GM12892 (cell line): ENCODE results near the gene RPS14.
A peak's percentile ranks its signal among the peaks of the same experiment; 100 is the strongest.

Experiments used
- DNase-seq: peaks from one replicate; pipeline ENCODE4 v3.0.0; 2011; ENCODE audit not compliant: insufficient read length
- FAIRE-seq: peaks from 2 replicates; lab custom pipeline; 2011; peaks lifted over from hg19 to GRCh38; lab: Jason Lieb, UNC
- POLR2A ChIP-seq: IDR thresholded peaks from 2 replicates; pipeline ENCODE4 v1.6.1; 2011; ENCODE audit warnings: low read depth, low read length, control low read depth
- POLR2AphosphoS5 ChIP-seq: IDR thresholded peaks from 2 replicates; pipeline ENCODE4 v1.6.1; 2011; ENCODE audit warnings: low read depth, low read length, control low read depth
- TAF1 ChIP-seq: IDR thresholded peaks from 2 replicates; pipeline ENCODE4 v1.6.1; 2011; ENCODE audit warnings: low read depth, mild to moderate bottlenecking, control low read depth, low read length, borderline replicate concordance

RPS14 gene

DNA sequence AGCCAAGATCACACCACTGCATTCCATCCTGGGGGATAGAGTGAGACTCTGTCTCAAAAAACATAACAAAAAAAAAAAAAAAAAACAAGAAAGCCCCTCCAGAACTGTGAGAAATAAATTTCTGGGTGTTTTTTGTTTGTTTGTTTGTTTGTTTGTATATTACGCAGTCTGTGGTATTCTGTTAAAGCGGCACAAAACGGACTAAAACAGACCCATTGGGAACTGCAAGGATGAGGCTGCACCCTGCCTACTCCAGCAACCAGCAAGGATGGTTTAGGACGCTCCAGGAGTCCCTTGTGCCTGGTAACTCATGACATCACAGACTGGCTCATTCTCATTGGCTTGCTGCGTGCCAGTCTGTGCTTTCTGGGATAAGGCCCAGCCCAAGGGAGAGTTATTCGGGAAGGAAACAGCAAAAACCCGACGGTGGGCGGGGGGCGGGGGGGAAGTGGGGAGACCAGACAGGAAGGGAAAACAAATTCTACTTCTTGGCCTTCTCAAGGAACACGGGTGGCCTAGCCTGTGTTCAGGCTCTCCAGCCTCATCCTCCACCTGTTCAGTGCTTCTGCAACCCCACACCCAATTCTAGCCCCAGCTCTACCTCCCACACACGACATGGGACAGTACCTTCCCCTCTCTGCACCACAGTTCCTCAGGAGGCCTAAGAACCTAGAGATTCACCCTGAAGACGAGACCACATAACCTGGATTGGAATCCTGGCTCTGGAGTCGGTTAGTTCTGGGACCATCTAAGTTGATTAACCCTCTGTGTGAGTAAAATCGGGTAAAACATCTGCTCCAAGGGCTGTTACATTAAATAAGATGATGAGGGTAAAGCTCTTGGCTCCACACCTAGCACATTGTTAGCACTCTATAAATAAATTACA, 39.7 kb downstream of the RPS14 start:
- peak; percentile 93 for FAIRE-seq
- DNase-seq = no peak
- TF ChIP-seq TAF1 = no peak
- peak; percentile 87 for TF ChIP-seq POLR2A
- TF ChIP-seq POLR2AphosphoS5 = peak; percentile 98

- FAIRE-seq (peak; percentile 67), DNase-seq (no peak)
- TF ChIP-seq TAF1 = no peak
- peak; percentile 83 for TF ChIP-seq POLR2A
- TF ChIP-seq POLR2AphosphoS5 = peak; percentile 96
Measured at GRCh38 chr5:150408231-150408943, 41.2 kb downstream of the RPS14 start.

- DNase-seq (no peak), FAIRE-seq (peak; percentile 42)
- no peak for TF ChIP-seq TAF1
- peak; percentile 70 for TF ChIP-seq POLR2A
- peak; percentile 96 for TF ChIP-seq POLR2AphosphoS5
Measured at GRCh38 chr5:150407096-150407720, 42.3 kb downstream of the RPS14 start.

- no peak for TF ChIP-seq TAF1
- no peak; the same call in 1 of the 2 replicates for TF ChIP-seq POLR2AphosphoS5
- TF ChIP-seq POLR2A = no peak
- no peak for FAIRE-seq
- no peak for DNase-seq
Measured at GRCh38 chr5:150406723-150407095, 42.8 kb downstream of the RPS14 start.

DNA sequence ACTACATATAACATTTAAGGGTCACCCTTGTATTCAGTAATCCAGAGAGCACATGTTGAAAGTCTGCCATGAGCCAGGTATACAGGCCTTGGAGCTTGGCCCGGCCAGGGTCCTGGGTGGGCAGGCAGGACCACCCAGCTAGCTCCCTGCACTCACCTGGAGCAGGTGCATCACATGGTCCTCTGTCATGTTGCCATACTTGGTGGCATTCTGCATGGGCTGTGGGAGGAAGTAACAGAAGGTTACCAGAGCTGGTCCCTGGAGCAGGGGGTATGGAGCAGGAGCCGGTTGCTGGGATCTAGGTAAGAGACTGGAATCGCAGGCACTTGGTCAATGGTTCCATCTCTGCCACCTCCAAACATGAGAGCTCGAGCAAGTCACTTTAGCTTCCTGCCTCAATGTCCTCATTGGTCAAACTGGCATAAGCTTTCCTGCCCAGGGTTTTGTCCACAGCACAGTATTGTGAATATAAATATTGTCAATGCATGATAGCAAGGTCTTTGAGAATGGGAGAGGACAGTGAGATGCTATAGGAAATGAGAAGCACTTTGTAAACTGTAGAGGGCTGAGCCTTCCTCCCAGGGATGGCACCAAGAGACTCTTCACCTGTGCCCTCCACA, 43.3 kb downstream of the RPS14 start:
- FAIRE-seq (peak; percentile 74), DNase-seq (no peak)
- peak; percentile 90 for TF ChIP-seq POLR2AphosphoS5
- TF ChIP-seq POLR2A = peak; percentile 77
- no peak for TF ChIP-seq TAF1

DNA sequence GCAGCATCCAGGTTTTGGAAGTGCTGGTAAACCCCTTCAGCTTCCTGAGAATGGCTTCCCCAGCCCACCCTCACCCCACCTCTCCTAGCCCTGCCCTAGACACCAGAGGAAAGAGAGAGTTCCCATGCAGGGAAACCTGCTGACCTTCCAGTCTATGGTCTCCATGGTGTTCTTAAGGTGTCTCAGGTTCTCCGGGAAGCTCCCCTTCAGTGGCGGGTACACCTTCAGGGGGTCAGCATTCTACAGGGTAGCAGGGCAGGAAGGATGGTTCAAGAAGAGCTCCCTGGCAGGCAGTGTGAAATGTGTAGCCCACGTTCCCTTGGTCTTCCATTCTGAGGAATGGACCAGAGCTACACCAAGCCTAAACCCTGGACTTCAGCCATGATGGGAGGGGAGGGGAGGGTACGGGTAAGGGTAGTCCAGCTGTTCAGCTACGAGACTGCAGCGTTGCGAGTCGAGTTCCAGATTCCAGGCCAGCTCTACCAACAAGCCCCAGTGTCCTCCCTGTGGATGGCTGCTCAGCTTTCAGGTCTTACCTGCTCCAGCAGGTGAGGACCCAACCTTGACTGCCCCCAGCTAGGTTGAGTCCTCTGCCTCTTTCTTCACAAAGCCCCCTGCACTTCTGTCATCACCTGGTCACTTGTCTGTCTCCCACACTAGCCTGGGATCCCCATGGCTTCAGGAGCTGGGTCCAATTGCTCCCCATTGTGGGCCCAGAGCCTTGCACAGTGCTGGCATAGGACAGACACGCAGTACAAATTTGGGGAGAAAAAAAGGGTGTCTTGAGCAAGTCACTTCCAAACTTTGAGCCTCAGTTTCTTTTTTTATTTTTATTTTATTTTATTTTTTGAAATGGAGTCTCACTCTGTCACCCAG, 44.4 kb downstream of the RPS14 start:
- FAIRE-seq (peak; percentile 60), DNase-seq (no peak)
- TF ChIP-seq TAF1 (0 out of 2 replicates have a peak, but pooled peaks have one; percentile 18), POLR2AphosphoS5 (peak; percentile 99), POLR2A (peak; percentile 90)

GRCh38 chr5:150404535-150404934, 45.0 kb downstream of the RPS14 start:
- TF ChIP-seq POLR2A (peak; percentile 57), POLR2AphosphoS5 (peak; percentile 4), TAF1 (no peak)
- no peak for FAIRE-seq
- no peak for DNase-seq

- DNase-seq (no peak), FAIRE-seq (no peak)
Measured at GRCh38 chr5:150404121-150404520, 45.4 kb downstream of the RPS14 start.

GRCh38 chr5:150402901-150403342, 46.6 kb downstream of the RPS14 start:
- TF ChIP-seq TAF1 (no peak), POLR2AphosphoS5 (peak; percentile 87), POLR2A (peak; percentile 71)
- DNase-seq (no peak), FAIRE-seq (peak; percentile 54)

More at GRCh38 chr5:150404121-150404520, 45.4 kb downstream of the RPS14 start:
- TF ChIP-seq POLR2A (peak; percentile 55; the same call in 1 of the 2 replicates), TAF1 (no peak), POLR2AphosphoS5 (peak; percentile 8)
